Measurements from ENCODE around the gene FBXO39.
"Not testable (repeated sequence)": the region's sequence is repeated elsewhere in the genome, so short reads cannot be mapped to it uniquely, and the experiment has no call there.

The FBXO39 gene

DNA sequence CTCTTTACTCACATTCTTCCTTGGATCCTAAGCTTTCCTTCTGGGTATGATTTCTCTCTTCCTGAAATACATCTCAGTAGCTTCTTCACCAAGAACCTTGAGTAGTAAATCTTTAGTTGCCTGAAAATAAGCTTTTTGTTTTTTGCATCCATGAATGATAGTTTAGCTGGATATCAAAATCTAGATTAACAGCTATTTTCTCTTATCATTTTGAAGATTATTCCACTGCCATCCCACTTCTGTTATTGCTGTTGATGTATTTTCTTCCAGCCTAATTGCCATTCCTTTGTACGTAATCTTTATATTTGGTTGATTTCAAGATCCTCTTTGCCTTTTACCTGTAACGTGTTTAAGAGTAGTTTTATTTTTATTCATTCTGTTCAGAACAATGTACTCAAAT is 7.6 kb upstream of the FBXO39 start:
- TF ChIP-seq, protein P1, sequence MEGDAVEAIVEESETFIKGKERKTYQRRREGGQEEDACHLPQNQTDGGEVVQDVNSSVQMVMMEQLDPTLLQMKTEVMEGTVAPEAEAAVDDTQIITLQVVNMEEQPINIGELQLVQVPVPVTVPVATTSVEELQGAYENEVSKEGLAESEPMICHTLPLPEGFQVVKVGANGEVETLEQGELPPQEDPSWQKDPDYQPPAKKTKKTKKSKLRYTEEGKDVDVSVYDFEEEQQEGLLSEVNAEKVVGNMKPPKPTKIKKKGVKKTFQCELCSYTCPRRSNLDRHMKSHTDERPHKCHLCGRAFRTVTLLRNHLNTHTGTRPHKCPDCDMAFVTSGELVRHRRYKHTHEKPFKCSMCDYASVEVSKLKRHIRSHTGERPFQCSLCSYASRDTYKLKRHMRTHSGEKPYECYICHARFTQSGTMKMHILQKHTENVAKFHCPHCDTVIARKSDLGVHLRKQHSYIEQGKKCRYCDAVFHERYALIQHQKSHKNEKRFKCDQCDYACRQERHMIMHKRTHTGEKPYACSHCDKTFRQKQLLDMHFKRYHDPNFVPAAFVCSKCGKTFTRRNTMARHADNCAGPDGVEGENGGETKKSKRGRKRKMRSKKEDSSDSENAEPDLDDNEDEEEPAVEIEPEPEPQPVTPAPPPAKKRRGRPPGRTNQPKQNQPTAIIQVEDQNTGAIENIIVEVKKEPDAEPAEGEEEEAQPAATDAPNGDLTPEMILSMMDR (IDR thresholded peaks at IDR 0.05; ENCODE audit: low read depth, low read length), result no peak
- TF ChIP-seq EZH2phosphoT487 (IDR thresholded peaks at IDR 0.05; ENCODE audit: low read depth), result no peak

DNA sequence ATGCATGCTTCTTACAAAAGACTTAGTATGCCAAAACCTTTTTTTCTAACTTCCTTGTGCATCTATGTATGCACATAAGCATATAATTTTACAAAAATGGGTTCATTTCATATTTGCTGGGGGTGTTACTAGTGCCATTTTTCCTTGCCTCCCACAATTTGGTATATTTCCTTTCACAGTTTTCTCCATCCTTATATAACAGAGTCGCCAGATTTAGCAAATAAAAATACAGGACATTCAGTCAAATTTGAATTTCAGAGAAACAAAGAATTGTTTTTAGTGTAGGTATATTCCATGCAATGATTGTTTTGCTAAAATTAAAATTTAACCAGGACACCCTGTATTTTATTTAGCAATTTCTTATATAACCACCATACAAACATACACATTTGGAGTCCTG is 4.0 kb upstream of the FBXO39 start:
- Histone ChIP-seq H3K4me1 (ENCODE audit: low read length) (no peaks in the 10 kb centered on the region), H3K9me3 (ENCODE audit: insufficient read depth, low read length) (no peaks in the 10 kb centered on the region), H3K9ac (ENCODE audit: low read length) (no peak overlapping the region), H3K27me3 (ENCODE audit: low read depth, low read length) (no peaks in the 10 kb centered on the region), H3K27ac (ENCODE audit: low read length) (no peak overlapping the region), H4K20me1 (ENCODE audit: insufficient read depth, low read length) (no peaks in the 10 kb centered on the region), H2AFZ (ENCODE audit: low read depth, low read length) (no peak overlapping the region), H3K4me3 (ENCODE audit: low read length) (no peak overlapping the region), H3K79me2 (ENCODE audit: low read length) (no peaks in the 10 kb centered on the region), H3K4me2 (ENCODE audit: low read length) (no peak overlapping the region), H3K36me3 (replicated peaks; ENCODE audit: low read depth, low read length) (no peaks in the 10 kb centered on the region)
- TF ChIP-seq, protein P1 (IDR thresholded peaks at IDR 0.05; ENCODE audit: low read depth, low read length), result no peak
- TF ChIP-seq EZH2phosphoT487 (IDR thresholded peaks at IDR 0.05; ENCODE audit: low read depth), result no peak

More for the DNA sequence above, 7.6 kb upstream of the FBXO39 start:
- H3K9ac ChIP-seq (ENCODE audit: low read length), result no peak overlapping the region
- H3K9me3 ChIP-seq (ENCODE audit: insufficient read depth, low read length), result no peaks in the 10 kb centered on the region
- no peaks in the 10 kb centered on the region for H3K27me3 ChIP-seq (ENCODE audit: low read depth, low read length)
- H3K36me3 ChIP-seq (replicated peaks; ENCODE audit: low read depth, low read length), result no peaks in the 10 kb centered on the region
- H3K4me3 ChIP-seq (ENCODE audit: low read length), result no peak overlapping the region
- no peak overlapping the region for H2AFZ ChIP-seq (ENCODE audit: low read depth, low read length)
- H3K27ac ChIP-seq (ENCODE audit: low read length), result no peak overlapping the region
- H4K20me1 ChIP-seq (ENCODE audit: insufficient read depth, low read length), result no peaks in the 10 kb centered on the region
- H3K4me1 ChIP-seq (ENCODE audit: low read length), result no peaks in the 10 kb centered on the region
- H3K79me2 ChIP-seq (ENCODE audit: low read length), result no peaks in the 10 kb centered on the region
- no peak overlapping the region for H3K4me2 ChIP-seq (ENCODE audit: low read length)

DNA sequence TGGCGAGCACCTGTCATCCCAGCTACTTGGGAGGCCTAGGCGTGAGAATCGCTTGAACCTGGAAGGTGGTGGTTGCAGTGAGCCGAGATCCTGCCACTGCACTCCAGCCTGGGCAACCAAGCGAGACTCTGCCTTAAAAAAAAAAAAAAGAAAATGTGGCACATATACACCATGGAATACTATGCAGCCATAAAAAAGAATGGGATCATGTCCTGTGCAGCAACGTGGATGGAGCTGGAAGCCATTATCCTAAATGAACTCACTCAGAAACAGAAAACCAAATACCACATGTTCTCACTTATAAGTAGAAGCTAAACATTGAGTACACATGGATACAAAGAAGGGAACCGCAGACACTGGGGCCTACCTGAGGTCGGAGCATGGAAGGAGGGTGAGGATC is 1.1 kb upstream of the FBXO39 start:
- not testable (repeated sequence) for H3K27ac ChIP-seq (ENCODE audit: low read length); H3K9ac ChIP-seq (ENCODE audit: low read length); H3K27me3 ChIP-seq (ENCODE audit: low read depth, low read length); H3K9me3 ChIP-seq (ENCODE audit: insufficient read depth, low read length); H3K4me3 ChIP-seq (ENCODE audit: low read length); H3K4me1 ChIP-seq (ENCODE audit: low read length); H2AFZ ChIP-seq (ENCODE audit: low read depth, low read length); H4K20me1 ChIP-seq (ENCODE audit: insufficient read depth, low read length); H3K4me2 ChIP-seq (ENCODE audit: low read length); H3K79me2 ChIP-seq (ENCODE audit: low read length); H3K36me3 ChIP-seq (replicated peaks; ENCODE audit: low read depth, low read length)

DNA sequence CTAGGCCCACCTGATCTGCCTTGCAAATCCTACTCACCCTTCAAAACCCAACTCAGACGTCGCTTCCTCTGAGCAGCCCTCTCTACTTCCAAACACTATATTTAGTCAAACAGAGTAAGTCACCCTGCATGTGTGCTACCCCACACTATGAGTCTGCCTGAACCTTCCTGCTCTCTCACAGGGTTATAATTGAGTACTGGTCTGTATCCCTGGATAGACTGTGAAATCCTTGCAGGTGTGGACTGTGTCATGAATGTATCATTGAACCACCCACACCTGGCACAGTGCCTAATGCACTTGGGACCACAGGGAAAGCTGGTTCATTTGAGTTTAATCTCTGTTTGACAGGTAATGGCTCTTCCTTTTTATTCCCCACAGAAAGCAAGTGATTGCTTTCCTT is 3.4 kb downstream of the FBXO39 start:
- Histone ChIP-seq H3K27me3 (ENCODE audit: low read depth, low read length) (no peaks in the 10 kb centered on the region), H3K9me3 (ENCODE audit: insufficient read depth, low read length) (no peaks in the 10 kb centered on the region), H3K27ac (ENCODE audit: low read length) (no peak overlapping the region), H3K4me3 (ENCODE audit: low read length) (no peak overlapping the region), H3K36me3 (replicated peaks; ENCODE audit: low read depth, low read length) (no peaks in the 10 kb centered on the region), H3K9ac (ENCODE audit: low read length) (no peak overlapping the region), H3K4me2 (ENCODE audit: low read length) (no peak overlapping the region), H4K20me1 (ENCODE audit: insufficient read depth, low read length) (no peaks in the 10 kb centered on the region), H2AFZ (ENCODE audit: low read depth, low read length) (no peak overlapping the region), H3K79me2 (ENCODE audit: low read length) (no peaks in the 10 kb centered on the region), H3K4me1 (ENCODE audit: low read length) (no peaks in the 10 kb centered on the region)
- TF ChIP-seq, protein P1 (IDR thresholded peaks at IDR 0.05; ENCODE audit: low read depth, low read length), result no peak
- TF ChIP-seq EZH2phosphoT487 (IDR thresholded peaks at IDR 0.05; ENCODE audit: low read depth), result no peak

DNA sequence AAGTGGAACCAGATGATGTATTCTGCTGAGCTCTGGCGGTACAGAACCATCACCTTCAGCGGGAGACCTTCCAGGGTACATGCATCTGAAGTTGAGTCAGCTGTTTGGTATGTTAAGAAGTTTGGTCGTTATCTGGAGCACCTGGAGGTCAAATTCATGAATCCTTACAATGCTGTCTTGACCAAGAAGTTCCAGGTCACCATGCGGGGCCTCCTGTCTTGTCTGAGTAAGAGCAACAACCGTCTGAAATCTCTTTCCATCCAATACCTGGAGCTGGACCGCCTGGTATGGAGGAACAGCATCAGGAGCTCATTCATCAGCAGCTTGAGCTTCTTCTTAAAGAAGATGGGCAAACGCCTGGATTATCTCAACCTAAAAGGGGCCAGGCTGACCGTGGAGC is 4.0 kb downstream of the FBXO39 start:
- no peaks in the 10 kb centered on the region for H3K79me2 ChIP-seq (ENCODE audit: low read length)
- H3K4me3 ChIP-seq (ENCODE audit: low read length), result no peak overlapping the region
- H3K27me3 ChIP-seq (ENCODE audit: low read depth, low read length), result no peaks in the 10 kb centered on the region
- H2AFZ ChIP-seq (ENCODE audit: low read depth, low read length), result no peak overlapping the region
- H4K20me1 ChIP-seq (ENCODE audit: insufficient read depth, low read length), result no peaks in the 10 kb centered on the region
- H3K4me1 ChIP-seq (ENCODE audit: low read length), result no peaks in the 10 kb centered on the region
- no peak overlapping the region for H3K4me2 ChIP-seq (ENCODE audit: low read length)
- no peak overlapping the region for H3K9ac ChIP-seq (ENCODE audit: low read length)
- no peak overlapping the region for H3K27ac ChIP-seq (ENCODE audit: low read length)
- no peaks in the 10 kb centered on the region for H3K9me3 ChIP-seq (ENCODE audit: insufficient read depth, low read length)
- no peaks in the 10 kb centered on the region for H3K36me3 ChIP-seq (replicated peaks; ENCODE audit: low read depth, low read length)
- TF ChIP-seq EZH2phosphoT487 (IDR thresholded peaks at IDR 0.05; ENCODE audit: low read depth), result no peak
- TF ChIP-seq, protein P1 (IDR thresholded peaks at IDR 0.05; ENCODE audit: low read depth, low read length), result no peak

Measured in OCI-LY3 (cell line).